ENCODE data around the gene SENP1. TPM values are rescaled to one million over a fixed set of nuclear protein-coding genes. Genes with fewer than 3 reads are reported as not detected.

The SENP1 gene
- polyA plus RNA-seq, 3 donors, result 5.2 to 8.0 (median 6.0) TPM

DNA sequence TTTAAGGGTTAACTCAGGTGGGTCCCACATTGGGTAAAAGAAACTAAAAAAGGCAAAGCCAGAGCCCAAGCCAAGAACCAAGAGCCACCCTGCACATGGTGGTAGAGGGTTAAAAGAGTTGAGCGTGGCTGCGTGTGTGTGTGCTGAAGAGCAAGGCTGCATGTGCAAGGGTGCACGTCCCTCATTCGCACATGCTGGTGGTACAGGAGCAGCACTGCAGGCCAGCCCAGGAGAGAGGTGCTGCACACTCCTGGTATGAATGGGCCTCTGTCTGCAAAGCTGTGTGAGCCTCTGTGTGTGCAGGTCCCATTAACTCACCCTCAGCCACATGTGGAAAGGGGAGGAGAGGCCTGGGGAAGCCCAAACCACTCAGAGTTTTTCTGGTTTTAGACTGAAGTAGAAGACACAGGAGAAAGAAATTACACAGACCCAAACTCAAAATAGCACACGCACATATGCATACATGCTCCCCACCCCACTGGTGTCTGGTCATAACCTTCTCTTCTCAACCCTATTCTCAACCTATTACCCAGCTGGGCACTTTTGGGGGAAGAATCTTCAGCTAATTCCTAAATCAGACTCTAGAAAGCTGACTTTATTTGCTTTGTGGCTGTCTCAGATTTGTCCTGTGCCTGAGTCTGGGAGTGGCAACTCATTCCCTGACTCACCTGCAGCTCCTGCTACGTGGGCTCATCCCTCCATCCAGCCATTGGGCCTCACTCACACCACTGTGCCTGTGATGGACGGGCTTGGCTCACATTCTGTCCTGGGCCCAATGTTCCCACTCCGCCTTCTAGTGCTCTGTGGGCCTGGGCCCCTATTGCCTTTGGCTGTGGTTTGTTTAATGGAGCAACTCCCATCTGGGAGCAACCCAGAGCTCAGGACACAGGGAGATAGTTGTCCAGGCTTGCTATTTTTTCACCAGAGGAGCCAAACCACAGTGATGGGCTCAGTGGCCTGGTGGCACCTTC is 70.8 kb downstream of the SENP1 start:
- Mint-ChIP-seq H3K27ac (peak overlapping the region in 1 of 7 donors; percentile 7), H3K9me3 (peaks cover 0 to 1% (median 0%) of the 10 kb centered on the region in 7 donors), H3K4me1 (peaks cover 18% of the 10 kb centered on the region), H3K4me3 (no peak overlapping the region), H3K36me3 (no peaks in the 10 kb centered on the region), H3K27me3 (ENCODE audit: low read depth in 3 of 3) (peaks cover 0 to 8% (median 2%) of the 10 kb centered on the region in 3 donors)
- H4K20me1 ChIP-seq (ENCODE audit: insufficient read depth, low read length), result no peaks in the 10 kb centered on the region
- DNase-seq, result no peak
- TF ChIP-seq, protein P1, sequence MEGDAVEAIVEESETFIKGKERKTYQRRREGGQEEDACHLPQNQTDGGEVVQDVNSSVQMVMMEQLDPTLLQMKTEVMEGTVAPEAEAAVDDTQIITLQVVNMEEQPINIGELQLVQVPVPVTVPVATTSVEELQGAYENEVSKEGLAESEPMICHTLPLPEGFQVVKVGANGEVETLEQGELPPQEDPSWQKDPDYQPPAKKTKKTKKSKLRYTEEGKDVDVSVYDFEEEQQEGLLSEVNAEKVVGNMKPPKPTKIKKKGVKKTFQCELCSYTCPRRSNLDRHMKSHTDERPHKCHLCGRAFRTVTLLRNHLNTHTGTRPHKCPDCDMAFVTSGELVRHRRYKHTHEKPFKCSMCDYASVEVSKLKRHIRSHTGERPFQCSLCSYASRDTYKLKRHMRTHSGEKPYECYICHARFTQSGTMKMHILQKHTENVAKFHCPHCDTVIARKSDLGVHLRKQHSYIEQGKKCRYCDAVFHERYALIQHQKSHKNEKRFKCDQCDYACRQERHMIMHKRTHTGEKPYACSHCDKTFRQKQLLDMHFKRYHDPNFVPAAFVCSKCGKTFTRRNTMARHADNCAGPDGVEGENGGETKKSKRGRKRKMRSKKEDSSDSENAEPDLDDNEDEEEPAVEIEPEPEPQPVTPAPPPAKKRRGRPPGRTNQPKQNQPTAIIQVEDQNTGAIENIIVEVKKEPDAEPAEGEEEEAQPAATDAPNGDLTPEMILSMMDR (IDR thresholded peaks at IDR 0.05), result no peak
- H3K4me2 ChIP-seq (replicated peaks; ENCODE audit: extremely low read depth, low read length, poor library complexity, severe bottlenecking), result no peak overlapping the region
- H2AFZ ChIP-seq (ENCODE audit: insufficient read depth, low read depth, low read length, poor library complexity, severe bottlenecking), result no peak overlapping the region
- no peaks in the 10 kb centered on the region for H3K79me2 ChIP-seq (ENCODE audit: insufficient read depth, low read length)
- intact Hi-C loops (cut with micrococcal nuclease), result no loop called here
- WGBS (ENCODE audit: insufficient coverage), result 97% methylated on average over 6 of the region's 8 CpGs
- H3K9me3 ChIP-seq (replicated peaks in 1 of 2; ENCODE audit: control insufficient read depth in 1 of 2, insufficient read depth in 1 of 2, low read length in 2 of 2), result no peaks in the 10 kb centered on the region
- no peak overlapping the region for H3K9ac ChIP-seq (ENCODE audit: insufficient read depth, low read length, poor library complexity, severe bottlenecking)
- H3K27me3 ChIP-seq (ENCODE audit: control insufficient read depth in 2 of 2, insufficient read depth in 2 of 2, low read length in 2 of 2), result no peaks in the 10 kb centered on the region
- peaks cover 15 to 16% of the 10 kb centered on the region in 2 donors for H3K4me1 ChIP-seq (ENCODE audit: control insufficient read depth in 1 of 2, insufficient read depth in 2 of 2, low read length in 2 of 2)
- H3K4me3 ChIP-seq (replicated peaks in 1 of 3; ENCODE audit: low read depth in 2 of 3, low read length in 3 of 3), result no peak overlapping the region
- H3K27ac ChIP-seq (ENCODE audit: low read depth in 1 of 2, low read length in 2 of 2), result no peak overlapping the region
- H3K36me3 ChIP-seq (replicated peaks in 1 of 2; ENCODE audit: control insufficient read depth in 1 of 2, insufficient read depth in 2 of 2, low read length in 2 of 2), result no peaks in the 10 kb centered on the region

DNA sequence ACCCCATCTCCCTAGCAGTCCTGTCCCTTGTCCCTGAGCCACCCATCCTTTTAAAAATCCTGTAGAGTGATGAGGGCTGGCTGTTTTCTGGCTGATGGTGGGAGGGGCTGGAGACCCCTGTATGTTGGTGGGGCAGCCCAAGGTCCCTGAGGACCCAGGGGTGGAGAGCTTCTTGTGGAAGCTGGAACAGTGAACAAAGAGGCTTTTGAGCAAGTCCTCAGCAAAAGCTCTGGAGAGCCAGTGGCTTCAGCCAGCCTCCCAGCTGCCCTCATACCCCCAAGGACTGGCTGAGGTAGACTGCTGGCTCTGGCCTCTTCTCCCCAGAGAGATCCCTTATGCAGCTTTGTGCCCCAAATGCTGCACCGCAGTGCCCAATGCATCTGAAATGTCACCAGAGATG is 72.4 kb downstream of the SENP1 start:
- Histone ChIP-seq H3K27me3 (ENCODE audit: control insufficient read depth in 2 of 2, insufficient read depth in 2 of 2, low read length in 2 of 2) (no peaks in the 10 kb centered on the region), H3K4me3 (replicated peaks in 1 of 3; ENCODE audit: low read depth in 2 of 3, low read length in 3 of 3) (no peak overlapping the region), H3K4me1 (ENCODE audit: control insufficient read depth in 1 of 2, insufficient read depth in 2 of 2, low read length in 2 of 2) (peaks cover 19 to 21% of the 10 kb centered on the region in 2 donors), H3K9ac (ENCODE audit: insufficient read depth, low read length, poor library complexity, severe bottlenecking) (no peak overlapping the region), H3K9me3 (replicated peaks in 1 of 2; ENCODE audit: control insufficient read depth in 1 of 2, insufficient read depth in 1 of 2, low read length in 2 of 2) (no peaks in the 10 kb centered on the region), H3K36me3 (replicated peaks in 1 of 2; ENCODE audit: control insufficient read depth in 1 of 2, insufficient read depth in 2 of 2, low read length in 2 of 2) (no peaks in the 10 kb centered on the region), H3K27ac (ENCODE audit: low read depth in 1 of 2, low read length in 2 of 2) (no peak overlapping the region), H2AFZ (ENCODE audit: insufficient read depth, low read depth, low read length, poor library complexity, severe bottlenecking) (no peak overlapping the region), H3K4me2 (replicated peaks; ENCODE audit: extremely low read depth, low read length, poor library complexity, severe bottlenecking) (no peak overlapping the region), H3K79me2 (ENCODE audit: insufficient read depth, low read length) (no peaks in the 10 kb centered on the region), H4K20me1 (ENCODE audit: insufficient read depth, low read length) (no peaks in the 10 kb centered on the region)
- H3K4me1 Mint-ChIP-seq, result peaks cover 24% of the 10 kb centered on the region
- no peak overlapping the region for H3K27ac Mint-ChIP-seq
- H3K36me3 Mint-ChIP-seq, result no peaks in the 10 kb centered on the region
- WGBS (ENCODE audit: insufficient coverage), result 100% methylated on average over 1 of the region's 1 CpG
- H3K27me3 Mint-ChIP-seq (ENCODE audit: low read depth in 3 of 3), result peaks cover under 1 to 13% (median 2%) of the 10 kb centered on the region in 3 donors
- peaks cover 0 to 1% (median 0%) of the 10 kb centered on the region in 7 donors for H3K9me3 Mint-ChIP-seq
- intact Hi-C loops (cut with micrococcal nuclease), result no loop called here
- no peak overlapping the region for H3K4me3 Mint-ChIP-seq
- TF ChIP-seq, protein P1 (IDR thresholded peaks at IDR 0.05), result no peak
- DNase-seq, result no peak

All from CD14-positive monocyte (primary cell).